Lower leg skin (tissue), 4 donors: ENCODE results near the gene C8G. TPM values are rescaled to one million over a fixed set of nuclear protein-coding genes. Genes with fewer than 3 reads are reported as not detected.

Source experiments
- DNase-seq, 2 donors: peaks; one replicate each; pipeline ENCODE4 v3.0.0-alpha.2; 2019; ENCODE audit warnings: low spot score in 2 of 2
- H3K4me3 ChIP-seq: fragments of 200-600 bp; sonication (generic); 2 replicates; pipeline ENCODE4 v1.5.1; 2017; ENCODE audit warnings: mild to moderate bottlenecking, low read depth; ENCODE audit not compliant: poor library complexity, severe bottlenecking
- POLR2A ChIP-seq, 2 donors: fragments of 450-650 bp; IDR thresholded peaks; one replicate each; pipeline ENCODE4 v1.6.1; 2016 to 2017; ENCODE audit warnings: antibody characterized with exemption in 2 of 2, mild to moderate bottlenecking in 1 of 2, moderate library complexity in 1 of 2
- WGBS, 2 donors: methylation state at CpG; one replicate each; pipeline ENCODE4 v1.1.5; 2018; 5-methylcytosine and 5-hydroxymethylcytosine counted together
- intact Hi-C: fragments of 100-400 bp; cut with DNase I; formaldehyde crosslinking; loops from one replicate; pipeline ENCODE4 v1.15.0; 2023; ENCODE audit warnings: low total_unique reads
- total RNA-seq, 4 donors: library from RNA; depleted of rRNA; stranded (reverse); fragments of >200 nt; gene quantifications; one replicate each; pipeline ENCODE4 v1.1.0, GENCODE V29; 2016
- TF ChIP-seq, protein P1 (sequence below), 3 donors: fragments of 450-650 bp; IDR thresholded peaks; one replicate each; pipeline ENCODE4 v1.5.1; 2016; ENCODE audit warnings: antibody characterized with exemption in 3 of 3, mild to moderate bottlenecking in 3 of 3, moderate library complexity in 2 of 3

Gene C8G
- total RNA-seq, 4 donors from 2014 or later = not detected

DNA sequence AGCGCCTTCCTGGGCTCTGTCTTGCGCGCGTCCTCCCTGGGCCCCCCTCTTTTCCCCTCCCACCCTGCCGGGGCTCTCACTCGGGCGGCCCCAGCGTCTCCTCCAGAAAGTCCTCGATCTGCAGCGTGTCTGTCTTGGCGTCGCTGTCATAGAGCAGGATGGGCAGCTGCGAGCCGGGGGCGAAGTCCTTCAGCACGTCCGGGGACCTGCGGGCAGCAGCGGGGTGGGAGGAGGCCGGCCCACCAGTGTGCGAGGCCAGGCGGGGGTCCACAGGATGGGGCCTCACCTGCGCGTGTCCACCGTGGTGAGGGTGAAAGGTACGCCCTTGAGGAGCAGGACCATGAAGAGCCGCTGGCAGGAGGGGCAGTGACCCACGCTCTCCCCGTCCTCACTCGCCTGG is 50.3 kb downstream of the C8G start:
- intact Hi-C loops = no loop called here
- no peak for TF ChIP-seq POLR2A (IDR thresholded peaks at IDR 0.05)
- TF ChIP-seq, protein P1, sequence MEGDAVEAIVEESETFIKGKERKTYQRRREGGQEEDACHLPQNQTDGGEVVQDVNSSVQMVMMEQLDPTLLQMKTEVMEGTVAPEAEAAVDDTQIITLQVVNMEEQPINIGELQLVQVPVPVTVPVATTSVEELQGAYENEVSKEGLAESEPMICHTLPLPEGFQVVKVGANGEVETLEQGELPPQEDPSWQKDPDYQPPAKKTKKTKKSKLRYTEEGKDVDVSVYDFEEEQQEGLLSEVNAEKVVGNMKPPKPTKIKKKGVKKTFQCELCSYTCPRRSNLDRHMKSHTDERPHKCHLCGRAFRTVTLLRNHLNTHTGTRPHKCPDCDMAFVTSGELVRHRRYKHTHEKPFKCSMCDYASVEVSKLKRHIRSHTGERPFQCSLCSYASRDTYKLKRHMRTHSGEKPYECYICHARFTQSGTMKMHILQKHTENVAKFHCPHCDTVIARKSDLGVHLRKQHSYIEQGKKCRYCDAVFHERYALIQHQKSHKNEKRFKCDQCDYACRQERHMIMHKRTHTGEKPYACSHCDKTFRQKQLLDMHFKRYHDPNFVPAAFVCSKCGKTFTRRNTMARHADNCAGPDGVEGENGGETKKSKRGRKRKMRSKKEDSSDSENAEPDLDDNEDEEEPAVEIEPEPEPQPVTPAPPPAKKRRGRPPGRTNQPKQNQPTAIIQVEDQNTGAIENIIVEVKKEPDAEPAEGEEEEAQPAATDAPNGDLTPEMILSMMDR (IDR thresholded peaks at IDR 0.05) = no peak
- no peak for DNase-seq
- WGBS, 2 donors = 20 to 26% methylated on average over 28 to 29 of the region's 30 CpGs
- no peak overlapping the region for H3K4me3 ChIP-seq

DNA sequence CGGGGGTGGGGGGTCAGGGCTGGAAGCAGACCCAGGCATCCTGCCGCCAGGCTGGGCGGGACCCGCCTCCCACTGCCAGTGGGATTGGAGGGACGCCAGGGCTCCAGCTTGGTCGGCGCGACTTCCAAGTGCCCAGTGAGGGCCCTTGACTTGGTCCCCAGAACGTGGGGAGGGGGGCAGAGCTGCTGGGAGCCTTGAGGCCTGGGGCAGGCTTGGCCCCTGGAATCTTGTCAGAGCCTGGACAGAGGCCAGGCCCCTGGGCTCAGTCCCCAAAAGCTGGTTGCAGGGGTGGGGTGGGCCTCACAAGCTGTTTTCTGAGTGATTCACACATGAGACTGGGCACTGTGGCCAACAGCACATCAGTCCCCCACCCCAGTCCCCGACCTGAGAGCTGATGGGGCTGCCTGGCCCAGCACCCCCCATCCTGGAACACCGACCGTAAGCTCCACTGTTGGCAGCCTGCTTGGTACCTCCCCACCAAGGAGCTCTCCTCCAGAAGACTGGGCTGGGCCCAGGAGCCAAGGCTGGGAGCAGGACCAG is 50.8 kb downstream of the C8G start:
- 5 to 14% methylated on average over 8 to 12 of the region's 12 CpGs for WGBS, 2 donors
- intact Hi-C loops = no loop called here
- TF ChIP-seq, protein P1 (IDR thresholded peaks at IDR 0.05) = no peak
- DNase-seq = no peak
- H3K4me3 ChIP-seq = no peak overlapping the region

Other genes with a start within 250 kb of the C8G start
- 10 to 100 TPM in 2 of 4 donors, 1 to 10 TPM in 2; 7.1 to 13.5 (median 9.5) TPM for gene DIPK1B, start 232.7 kb upstream of the C8G start, total RNA-seq
- gene LCN10, start 202.3 kb upstream of the C8G start, total RNA-seq = 1 to 10 TPM in 2 of 4 donors, under 1 TPM in 1, not detected in 1; 0.61 to 5.7 (median 1.7) TPM
- 1 to 10 TPM in 2 of 4 donors, not detected in 2; 6.3 to 7.3 TPM for gene LCN6, start 196.7 kb upstream of the C8G start, total RNA-seq
- gene LCN8, start 187.0 kb upstream of the C8G start, total RNA-seq = not detected
- gene LCN15, start 180.7 kb upstream of the C8G start, total RNA-seq = not detected
- gene TMEM141, start 153.9 kb upstream of the C8G start, total RNA-seq = 100 to 1,000 TPM in 2 of 4 donors, 10 to 100 TPM in 2; 67.7 to 120 (median 91.3) TPM
- gene CCDC183, start 148.9 kb upstream of the C8G start, total RNA-seq = 1 to 10 TPM in 3 of 4 donors, under 1 TPM in 1; 0.37 to 9.1 (median 2.0) TPM
- 10 to 100 TPM; 47.8 to 75.1 (median 55.5) TPM for gene RABL6, start 137.3 kb upstream of the C8G start, total RNA-seq
- gene AJM1, start 102.8 kb upstream of the C8G start, total RNA-seq = 1 to 10 TPM; 1.4 to 2.9 (median 1.6) TPM
- gene PHPT1, start 95.8 kb upstream of the C8G start, total RNA-seq = 10 to 100 TPM; 22.0 to 60.4 (median 48.7) TPM
- gene MAMDC4, start 92.9 kb upstream of the C8G start, total RNA-seq = 1 to 10 TPM in 3 of 4 donors, under 1 TPM in 1; 0.89 to 1.4 (median 1.4) TPM
- 100 to 1,000 TPM; 354 to 399 (median 376) TPM for gene EDF1, start 78.9 kb upstream of the C8G start, total RNA-seq
- gene TRAF2, start 58.7 kb upstream of the C8G start, total RNA-seq = 10 to 100 TPM; 13.2 to 16.7 (median 15.8) TPM
- gene FBXW5, start 505 bp upstream of the C8G start, total RNA-seq = 100 to 1,000 TPM; 145 to 182 (median 154) TPM
- not detected for gene LCN12, start 7.0 kb downstream of the C8G start, total RNA-seq
- 10 to 100 TPM in 3 of 4 donors, 1 to 10 TPM in 1; 9.7 to 75.3 (median 14.8) TPM for gene PTGDS, start 32.3 kb downstream of the C8G start, total RNA-seq
- gene LCNL1, start 37.8 kb downstream of the C8G start, total RNA-seq = under 1 TPM in 2 of 4 donors, not detected in 2; 0.36 to 0.37 TPM
- gene PAXX, start 47.2 kb downstream of the C8G start, total RNA-seq = 10 to 100 TPM; 38.7 to 75.8 (median 58.2) TPM
- 100 to 1,000 TPM; 114 to 328 (median 163) TPM for gene CLIC3, start 51.3 kb downstream of the C8G start, total RNA-seq
- gene ABCA2, start 83.0 kb downstream of the C8G start, total RNA-seq = 10 to 100 TPM; 18.2 to 27.6 (median 23.7) TPM
- gene FUT7, start 86.8 kb downstream of the C8G start, total RNA-seq = under 1 TPM in 2 of 4 donors, not detected in 2; 0.22 to 0.39 TPM
- 10 to 100 TPM; 29.1 to 63.9 (median 56.1) TPM for gene NPDC1, start 100.9 kb downstream of the C8G start, total RNA-seq
- gene ENTPD2, start 108.8 kb downstream of the C8G start, total RNA-seq = 10 to 100 TPM; 10.1 to 14.7 (median 12.1) TPM
- gene SAPCD2, start 125.3 kb downstream of the C8G start, total RNA-seq = 10 to 100 TPM in 2 of 4 donors, 1 to 10 TPM in 2; 5.7 to 25.6 (median 13.7) TPM
- 10 to 100 TPM in 1 of 4 donors, 1 to 10 TPM in 3; 6.6 to 13.7 (median 7.9) TPM for gene UAP1L1, start 132.3 kb downstream of the C8G start, total RNA-seq
- gene MAN1B1, start 141.7 kb downstream of the C8G start, total RNA-seq = 10 to 100 TPM; 57.7 to 81.0 (median 61.8) TPM
- 100 to 1,000 TPM; 123 to 144 (median 138) TPM for gene DPP7, start 169.5 kb downstream of the C8G start, total RNA-seq
- 1 to 10 TPM in 1 of 4 donors, under 1 TPM in 2, not detected in 1; 0.10 to 2.4 (median 0.49) TPM for gene GRIN1, start 193.9 kb downstream of the C8G start, total RNA-seq
- 10 to 100 TPM in 3 of 4 donors, 1 to 10 TPM in 1; 4.1 to 29.0 (median 21.3) TPM for gene LRRC26, start 224.8 kb downstream of the C8G start, total RNA-seq
- gene TMEM210, start 226.8 kb downstream of the C8G start, total RNA-seq = not detected
- gene ANAPC2, start 243.3 kb downstream of the C8G start, total RNA-seq = 10 to 100 TPM; 26.2 to 69.3 (median 30.5) TPM
- 100 to 1,000 TPM in 2 of 4 donors, 10 to 100 TPM in 2; 79.2 to 112 (median 93.1) TPM for gene SSNA1, start 243.4 kb downstream of the C8G start, total RNA-seq